Prostate gland (tissue), 2 donors: ENCODE results near the gene TKTL2. TPM values are rescaled to one million over a fixed set of nuclear protein-coding genes. Genes with fewer than 3 reads are reported as not detected.

ENCODE experiments used
- DNase-seq: peaks from one replicate; pipeline ENCODE4 v3.0.0-alpha.2; 2019; ENCODE audit warnings: low spot score
- H3K27ac ChIP-seq, 2 donors: fragments of 200-600 bp; sonication (generic); 2 replicates each; pipeline ENCODE4 v1.5.1; 2017 to 2019
- H3K27me3 ChIP-seq: fragments of 200-600 bp; sonication (generic); replicated peaks from 2 replicates; pipeline ENCODE4 v1.5.1; 2019; ENCODE audit not compliant: insufficient read depth
- H3K36me3 ChIP-seq, 2 donors: fragments of 200-600 bp; sonication (generic); 1 replicate in 1 of 2; 2 replicates in 1 of 2; pipeline versions ENCODE4 v1.5.1 to v1.8.1; 2017 to 2019
- H3K4me1 ChIP-seq: fragments of 200-600 bp; sonication (generic); replicated peaks from 2 replicates; pipeline ENCODE4 v1.5.1; 2019
- H3K4me3 ChIP-seq, 2 donors: fragments of 200-600 bp; sonication (generic); 2 replicates each; pipeline ENCODE4 v1.5.1; 2017 to 2019
- H3K9me3 ChIP-seq: fragments of 200-600 bp; sonication (generic); 2 replicates; pipeline ENCODE4 v1.5.1; 2017
- CTCF ChIP-seq, 4 experiments: fragments of 200-600 bp in 2 of 4; fragments of 450-650 bp in 2 of 4; sonication (generic) in 2 of 4; IDR thresholded peaks; 1 replicate in 3 of 4; 2 replicates in 1 of 4; pipeline ENCODE4 v1.5.1; 2016 to 2019; ENCODE audit warnings: antibody characterized with exemption in 4 of 4, mild to moderate bottlenecking in 2 of 4, moderate library complexity in 2 of 4
- POLR2A ChIP-seq: fragments of 450-650 bp; IDR thresholded peaks from one replicate; pipeline ENCODE4 v1.6.1; 2016; ENCODE audit warnings: antibody characterized with exemption, mild to moderate bottlenecking
- POLR2AphosphoS5 ChIP-seq: sonication (generic); formaldehyde crosslinking; IDR thresholded peaks from one replicate; pipeline ENCODE4 v1.6.1; 2017; ENCODE audit warnings: antibody characterized with exemption
- WGBS: methylation state at CpG from one replicate; pipeline ENCODE4 v1.1.5; 2018; 5-methylcytosine and 5-hydroxymethylcytosine counted together
- intact Hi-C: fragments of 100-400 bp; cut with DNase I; formaldehyde crosslinking; loops from one replicate; pipeline ENCODE4 v1.14.2; 2022
- total RNA-seq, 2 donors: library from RNA; depleted of rRNA; stranded (reverse); fragments of >200 nt; gene quantifications; one replicate each; pipeline ENCODE4 v1.1.0, GENCODE V29; 2016

TKTL2 gene
- total RNA-seq, 2 donors from 2014 or later, result 13.6 TPM; not detected in 1

GRCh38 chr4:163476761-163477438 lies 3.3 kb upstream of the TKTL2 start:
- DNase-seq, result no peak
- Histone ChIP-seq H3K27ac (no peak overlapping the region), H3K27me3 (no peaks in the 10 kb centered on the region), H3K36me3 (no peaks in the 10 kb centered on the region), H3K4me3 (no peak overlapping the region), H3K9me3 (no peaks in the 10 kb centered on the region), H3K4me1 (no peaks in the 10 kb centered on the region)
- TF ChIP-seq POLR2A, result no peak
- TF ChIP-seq POLR2AphosphoS5, result no peak
- no peak for TF ChIP-seq CTCF (IDR thresholded peaks at IDR 0.05)
- WGBS, result 83% methylated on average over 5 of the region's 5 CpGs
- intact Hi-C loops, result no loop called here

- no peak overlapping the region for H3K27ac ChIP-seq
- no peaks in the 10 kb centered on the region for H3K27me3 ChIP-seq
- no peaks in the 10 kb centered on the region for H3K9me3 ChIP-seq
- H3K4me3 ChIP-seq, result no peak overlapping the region
- TF ChIP-seq POLR2AphosphoS5, result no peak
- TF ChIP-seq CTCF (IDR thresholded peaks at IDR 0.05), result no peak
- no peak for TF ChIP-seq POLR2A
- no peaks in the 10 kb centered on the region for H3K4me1 ChIP-seq
- WGBS, result 92% methylated on average over 3 of the region's 3 CpGs
- intact Hi-C loops, result no loop called here
- no peaks in the 10 kb centered on the region for H3K36me3 ChIP-seq
- no peak for DNase-seq
Measured at GRCh38 chr4:163474027-163474426, 473 bp upstream of the TKTL2 start.

- DNase-seq, result no peak
- no peaks in the 10 kb centered on the region for H3K27me3 ChIP-seq
- H3K9me3 ChIP-seq, result no peaks in the 10 kb centered on the region
- TF ChIP-seq POLR2A (no peak), POLR2AphosphoS5 (no peak), CTCF (IDR thresholded peaks at IDR 0.05) (no peak)
- 94% methylated on average over 14 of the region's 14 CpGs for WGBS
- H3K27ac ChIP-seq, result no peak overlapping the region
- H3K36me3 ChIP-seq, result no peaks in the 10 kb centered on the region
- no peaks in the 10 kb centered on the region for H3K4me1 ChIP-seq
- H3K4me3 ChIP-seq, result no peak overlapping the region
- intact Hi-C loops, result no loop called here
Measured at GRCh38 chr4:163473130-163473529, 424 bp downstream of the TKTL2 start.

GRCh38 chr4:163470391-163470790 lies 3.2 kb downstream of the TKTL2 start:
- TF ChIP-seq POLR2AphosphoS5, result no peak
- TF ChIP-seq POLR2A, result no peak
- TF ChIP-seq CTCF (IDR thresholded peaks at IDR 0.05), result no peak
- no peaks in the 10 kb centered on the region for H3K27me3 ChIP-seq
- H3K27ac ChIP-seq, result no peak overlapping the region
- H3K4me1 ChIP-seq, result no peaks in the 10 kb centered on the region
- DNase-seq, result no peak
- H3K4me3 ChIP-seq, result no peak overlapping the region
- intact Hi-C loops, result no loop called here
- 89% methylated on average over 3 of the region's 3 CpGs for WGBS
- no peaks in the 10 kb centered on the region for H3K36me3 ChIP-seq
- no peaks in the 10 kb centered on the region for H3K9me3 ChIP-seq

GRCh38 chr4:163467082-163467770 lies 6.3 kb downstream of the TKTL2 start:
- DNase-seq, result no peak
- WGBS, result 88% methylated on average over 4 of the region's 4 CpGs
- Histone ChIP-seq H3K4me1 (no peaks in the 10 kb centered on the region), H3K27ac (no peak overlapping the region), H3K4me3 (no peak overlapping the region), H3K27me3 (no peaks in the 10 kb centered on the region), H3K36me3 (no peaks in the 10 kb centered on the region), H3K9me3 (no peaks in the 10 kb centered on the region)
- TF ChIP-seq POLR2A, result no peak
- TF ChIP-seq POLR2AphosphoS5, result no peak
- no peak for TF ChIP-seq CTCF (IDR thresholded peaks at IDR 0.05)
- intact Hi-C loops, result no loop called here
